ENCODE results near the gene SERF1A. TPM values are rescaled to one million over a fixed set of nuclear protein-coding genes. Genes with fewer than 3 reads are reported as not detected.
"Not testable (repeated sequence)": the region's sequence is repeated elsewhere in the genome, so short reads cannot be mapped to it uniquely, and the experiment has no call there.

SERF1A gene
- polyA plus RNA-seq: 10 to 100 TPM in 1 of 4 donors, 1 to 10 TPM in 2, not detected in 1; 3.3 to 15.1 (median 5.4) TPM
- long read RNA-seq, donor 1, transcript SERF1A-201 (3 exons, 963 nt): major isoform, 24 of 32 reads
- long read RNA-seq, donor 1, partial matches to known transcripts: 0 of 32 reads
- long read RNA-seq, donor 1, other reads (novel, unspliced or antisense): 0 of 32 reads
- long read RNA-seq, donor 2, transcript SERF1A-201 (3 exons, 963 nt): major isoform, 6 of 11 reads
- long read RNA-seq, donor 2, partial matches to known transcripts: 5 of 11 reads
- long read RNA-seq, donor 2, other reads (novel, unspliced or antisense): 0 of 11 reads
- long read RNA-seq, donor 3, transcript SERF1A-201 (3 exons, 963 nt): major isoform, 16 of 27 reads
- long read RNA-seq, donor 3, partial matches to known transcripts: 9 of 27 reads
- long read RNA-seq, donor 3, other reads (novel, unspliced or antisense): 0 of 27 reads
- long read RNA-seq, donor 4: 0 reads
- long read RNA-seq, donor 5, transcript SERF1A-201 (3 exons, 963 nt): major isoform, 9 of 11 reads
- long read RNA-seq, donor 5, partial matches to known transcripts: 0 of 11 reads
- long read RNA-seq, donor 5, other reads (novel, unspliced or antisense): 0 of 11 reads
- long read RNA-seq, donor 6, transcript SERF1A-201 (3 exons, 963 nt): major isoform, 9 of 12 reads
- long read RNA-seq, donor 6, partial matches to known transcripts: 0 of 12 reads
- long read RNA-seq, donor 6, other reads (novel, unspliced or antisense): 0 of 12 reads
- long read RNA-seq, donor 7, transcript SERF1A-201 (3 exons, 963 nt): major isoform, 28 of 53 reads
- long read RNA-seq, donor 7, partial matches to known transcripts: 16 of 53 reads
- long read RNA-seq, donor 7, other reads (novel, unspliced or antisense): 0 of 53 reads
- long read RNA-seq, donor 8, partial matches to known transcripts: 0 of 4 reads
- long read RNA-seq, donor 8, other reads (novel, unspliced or antisense): 0 of 4 reads
- long read RNA-seq, donor 9, transcript SERF1A-201 (3 exons, 963 nt): major isoform, 8 of 9 reads
- long read RNA-seq, donor 9, partial matches to known transcripts: 0 of 9 reads
- long read RNA-seq, donor 9, other reads (novel, unspliced or antisense): 0 of 9 reads
- long read RNA-seq, donor 10, transcript SERF1A-201 (3 exons, 963 nt): major isoform, 21 of 42 reads
- long read RNA-seq, donor 10, partial matches to known transcripts: 16 of 42 reads
- long read RNA-seq, donor 10, other reads (novel, unspliced or antisense): 0 of 42 reads

DNA sequence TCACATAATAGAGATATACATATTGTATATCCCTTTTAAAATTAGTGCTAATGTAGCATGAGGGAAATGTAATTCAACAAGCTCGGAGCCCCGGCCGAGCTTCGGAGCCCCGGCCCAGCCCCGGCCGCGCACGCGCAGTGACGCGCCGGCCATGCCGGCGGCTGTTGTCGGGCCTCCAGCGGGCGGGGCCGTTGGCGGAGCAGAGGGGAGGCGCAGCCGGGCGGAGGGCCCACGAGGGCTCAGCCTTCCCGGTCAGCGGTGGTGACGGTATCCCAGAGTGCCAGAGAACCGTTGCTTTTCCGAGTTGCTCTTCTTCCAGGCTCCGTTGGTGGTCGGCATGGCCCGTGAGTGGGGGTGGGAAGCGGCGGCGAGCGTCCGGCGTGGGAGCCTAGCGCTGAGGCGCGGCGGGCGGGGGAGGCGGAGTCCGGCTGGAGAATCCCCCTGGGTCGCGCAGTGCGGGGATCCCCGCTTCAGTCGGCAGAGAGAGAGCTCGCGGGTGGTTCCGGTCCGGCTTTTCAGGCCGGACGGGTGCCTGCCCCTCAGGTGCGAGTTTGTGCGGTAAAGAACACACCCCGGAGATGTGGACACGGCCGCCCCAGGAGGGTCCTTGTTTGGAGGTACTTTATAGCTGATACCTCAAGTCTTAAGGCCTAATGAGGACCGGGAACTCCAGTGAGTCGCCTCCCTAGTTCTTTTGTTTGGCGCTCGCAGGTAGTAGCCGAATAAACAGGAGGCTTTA, at the start of gene SERF1A:
SERF1A (plus strand) TSS at position 137 of the 739 bp plus-strand sequence; CDS start at position 338, 201 bp downstream.
- H3K27me3 ChIP-seq (ENCODE audit: control insufficient read depth in 3 of 3, insufficient read depth in 3 of 3, low read length in 3 of 3); FAIRE-seq; H3K4me3 ChIP-seq (ENCODE audit: low read depth in 1 of 3, low read length in 3 of 3); H3K27ac ChIP-seq (ENCODE audit: low read depth in 1 of 3, low read length in 2 of 3); H3K9me3 ChIP-seq (ENCODE audit: control insufficient read depth in 2 of 2, insufficient read depth in 1 of 2, low read depth in 1 of 2, low read length in 1 of 2); DNase-seq; H3K4me1 ChIP-seq (ENCODE audit: control insufficient read depth in 3 of 3, insufficient read depth in 2 of 3, low read depth in 1 of 3, low read length in 2 of 3); H3K36me3 ChIP-seq (ENCODE audit: control insufficient read depth in 3 of 3, insufficient read depth in 2 of 3, low read depth in 1 of 3, low read length in 3 of 3): not testable (repeated sequence)
- no CpG with 5 or more reads among the region's 66 CpGs for WGBS, 3 donors

GRCh38 chr5:70866778-70867177, 33.7 kb upstream of the SERF1A start:
- not testable (repeated sequence) for DNase-seq; H3K27ac ChIP-seq (ENCODE audit: low read depth in 1 of 3, low read length in 2 of 3); FAIRE-seq; H3K27me3 ChIP-seq (ENCODE audit: control insufficient read depth in 3 of 3, insufficient read depth in 3 of 3, low read length in 3 of 3); H3K4me1 ChIP-seq (ENCODE audit: control insufficient read depth in 3 of 3, insufficient read depth in 2 of 3, low read depth in 1 of 3, low read length in 2 of 3); H3K4me3 ChIP-seq (ENCODE audit: low read depth in 1 of 3, low read length in 3 of 3); H3K9me3 ChIP-seq (ENCODE audit: control insufficient read depth in 2 of 2, insufficient read depth in 1 of 2, low read depth in 1 of 2, low read length in 1 of 2); H3K36me3 ChIP-seq (ENCODE audit: control insufficient read depth in 3 of 3, insufficient read depth in 2 of 3, low read depth in 1 of 3, low read length in 3 of 3)
- no CpG with 5 or more reads among the region's 2 CpGs for WGBS, 3 donors

GRCh38 chr5:70870626-70871025, 29.8 kb upstream of the SERF1A start:
- not testable (repeated sequence) for DNase-seq; H3K36me3 ChIP-seq (ENCODE audit: control insufficient read depth in 3 of 3, insufficient read depth in 2 of 3, low read depth in 1 of 3, low read length in 3 of 3); H3K4me1 ChIP-seq (ENCODE audit: control insufficient read depth in 3 of 3, insufficient read depth in 2 of 3, low read depth in 1 of 3, low read length in 2 of 3); FAIRE-seq; H3K9me3 ChIP-seq (ENCODE audit: control insufficient read depth in 2 of 2, insufficient read depth in 1 of 2, low read depth in 1 of 2, low read length in 1 of 2); H3K27ac ChIP-seq (ENCODE audit: low read depth in 1 of 3, low read length in 2 of 3); H3K27me3 ChIP-seq (ENCODE audit: control insufficient read depth in 3 of 3, insufficient read depth in 3 of 3, low read length in 3 of 3); H3K4me3 ChIP-seq (ENCODE audit: low read depth in 1 of 3, low read length in 3 of 3)
- WGBS, 3 donors: no CpG with 5 or more reads among the region's 1 CpG

DNA sequence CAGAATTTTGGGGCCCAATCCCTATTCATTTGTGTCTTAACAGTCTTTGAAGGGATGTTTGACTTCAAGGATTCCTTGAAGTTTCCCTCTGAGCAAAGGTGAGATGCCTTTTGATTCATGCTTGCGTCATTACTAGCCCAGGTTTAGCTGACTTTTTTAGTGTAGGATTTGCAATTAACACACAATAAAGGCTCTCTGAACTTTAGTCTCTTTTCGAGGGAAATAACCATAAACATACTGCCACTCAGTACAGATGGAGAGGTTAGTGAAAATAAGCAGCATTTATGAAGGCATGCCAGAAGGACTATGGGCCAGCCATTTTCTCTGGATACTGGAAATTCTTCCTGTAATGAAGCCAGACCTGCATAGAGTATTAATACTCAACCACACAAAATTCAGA, 4.4 kb upstream of the SERF1A start:
- H3K36me3 ChIP-seq (ENCODE audit: control insufficient read depth in 3 of 3, insufficient read depth in 2 of 3, low read depth in 1 of 3, low read length in 3 of 3); DNase-seq; FAIRE-seq; H3K9me3 ChIP-seq (ENCODE audit: control insufficient read depth in 2 of 2, insufficient read depth in 1 of 2, low read depth in 1 of 2, low read length in 1 of 2); H3K4me3 ChIP-seq (ENCODE audit: low read depth in 1 of 3, low read length in 3 of 3); H3K4me1 ChIP-seq (ENCODE audit: control insufficient read depth in 3 of 3, insufficient read depth in 2 of 3, low read depth in 1 of 3, low read length in 2 of 3); H3K27ac ChIP-seq (ENCODE audit: low read depth in 1 of 3, low read length in 2 of 3); H3K27me3 ChIP-seq (ENCODE audit: control insufficient read depth in 3 of 3, insufficient read depth in 3 of 3, low read length in 3 of 3): not testable (repeated sequence)
- WGBS, 3 donors: no CpG with 5 or more reads among the region's 2 CpGs

DNA sequence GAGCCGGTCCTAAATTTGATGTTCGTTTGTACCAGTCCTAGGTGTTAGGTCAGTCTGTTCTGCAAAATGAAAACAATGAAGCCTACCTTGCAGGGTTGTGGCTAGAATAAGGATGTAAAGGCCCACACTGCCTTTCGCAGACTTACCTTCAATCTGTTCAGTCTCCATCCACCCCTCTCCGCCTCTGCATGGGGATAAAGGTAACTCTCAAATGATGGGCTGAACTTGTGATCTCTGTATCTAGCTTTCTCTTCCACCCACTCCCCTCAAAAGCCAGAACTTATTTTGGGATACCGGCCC, 753 bp downstream of the SERF1A start:
- not testable (repeated sequence) for H3K27me3 ChIP-seq (ENCODE audit: control insufficient read depth in 3 of 3, insufficient read depth in 3 of 3, low read length in 3 of 3); H3K27ac ChIP-seq (ENCODE audit: low read depth in 1 of 3, low read length in 2 of 3); DNase-seq; H3K9me3 ChIP-seq (ENCODE audit: control insufficient read depth in 2 of 2, insufficient read depth in 1 of 2, low read depth in 1 of 2, low read length in 1 of 2); H3K4me3 ChIP-seq (ENCODE audit: low read depth in 1 of 3, low read length in 3 of 3); FAIRE-seq; H3K4me1 ChIP-seq (ENCODE audit: control insufficient read depth in 3 of 3, insufficient read depth in 2 of 3, low read depth in 1 of 3, low read length in 2 of 3); H3K36me3 ChIP-seq (ENCODE audit: control insufficient read depth in 3 of 3, insufficient read depth in 2 of 3, low read depth in 1 of 3, low read length in 3 of 3)
- WGBS, 3 donors: no CpG with 5 or more reads among the region's 5 CpGs

DNA sequence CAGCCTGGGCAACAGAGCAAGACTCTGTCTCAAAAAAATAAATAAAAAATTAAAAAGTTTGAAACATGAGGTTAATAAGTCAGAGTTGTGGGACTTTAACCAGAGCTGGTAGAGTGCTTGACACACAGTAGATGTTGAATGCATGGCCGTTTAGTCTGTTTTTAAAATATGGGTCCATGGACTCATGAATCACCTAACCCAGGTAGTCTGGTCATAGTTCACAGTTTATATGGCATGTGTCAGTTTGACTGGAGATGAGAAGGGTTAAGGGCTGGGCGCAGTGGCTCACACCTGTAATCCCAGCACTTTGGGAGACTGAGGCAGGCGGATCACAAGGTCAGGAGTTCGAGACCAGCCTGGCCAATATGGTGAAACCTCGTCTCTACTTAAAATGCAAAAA, 6.2 kb downstream of the SERF1A start:
- not testable (repeated sequence) for DNase-seq; FAIRE-seq; H3K4me1 ChIP-seq (ENCODE audit: control insufficient read depth in 3 of 3, insufficient read depth in 2 of 3, low read depth in 1 of 3, low read length in 2 of 3); H3K9me3 ChIP-seq (ENCODE audit: control insufficient read depth in 2 of 2, insufficient read depth in 1 of 2, low read depth in 1 of 2, low read length in 1 of 2); H3K4me3 ChIP-seq (ENCODE audit: low read depth in 1 of 3, low read length in 3 of 3); H3K27ac ChIP-seq (ENCODE audit: low read depth in 1 of 3, low read length in 2 of 3); H3K27me3 ChIP-seq (ENCODE audit: control insufficient read depth in 3 of 3, insufficient read depth in 3 of 3, low read length in 3 of 3); H3K36me3 ChIP-seq (ENCODE audit: control insufficient read depth in 3 of 3, insufficient read depth in 2 of 3, low read depth in 1 of 3, low read length in 3 of 3)
- no CpG with 5 or more reads among the region's 5 CpGs for WGBS, 3 donors

DNA sequence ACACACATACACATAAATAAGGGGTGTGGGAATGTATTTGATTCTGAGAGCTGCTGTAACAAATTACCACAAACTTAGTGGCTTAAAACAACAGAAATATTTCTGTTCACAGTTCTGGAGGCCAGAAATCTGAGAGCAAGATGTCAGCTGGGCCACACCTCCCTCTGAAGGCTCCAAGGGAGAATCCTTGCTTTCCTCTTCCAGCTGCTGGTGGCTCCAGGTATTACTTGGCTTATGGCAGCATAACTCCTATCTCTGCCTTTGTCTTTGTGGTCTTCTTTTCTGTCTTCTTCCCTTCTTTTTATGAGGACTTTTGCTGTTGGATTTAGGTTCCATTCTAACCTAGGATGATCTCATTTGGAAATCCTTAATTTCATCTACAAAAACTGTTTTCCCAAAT, 16.4 kb downstream of the SERF1A start:
- not testable (repeated sequence) for H3K4me3 ChIP-seq (ENCODE audit: low read depth in 1 of 3, low read length in 3 of 3); H3K4me1 ChIP-seq (ENCODE audit: control insufficient read depth in 3 of 3, insufficient read depth in 2 of 3, low read depth in 1 of 3, low read length in 2 of 3); H3K27ac ChIP-seq (ENCODE audit: low read depth in 1 of 3, low read length in 2 of 3); H3K9me3 ChIP-seq (ENCODE audit: control insufficient read depth in 2 of 2, insufficient read depth in 1 of 2, low read depth in 1 of 2, low read length in 1 of 2); FAIRE-seq; H3K36me3 ChIP-seq (ENCODE audit: control insufficient read depth in 3 of 3, insufficient read depth in 2 of 3, low read depth in 1 of 3, low read length in 3 of 3); DNase-seq; H3K27me3 ChIP-seq (ENCODE audit: control insufficient read depth in 3 of 3, insufficient read depth in 3 of 3, low read length in 3 of 3)

GRCh38 chr5:70925211-70925562, 24.7 kb downstream of the SERF1A start:
- DNase-seq; H3K27ac ChIP-seq (ENCODE audit: low read depth in 1 of 3, low read length in 2 of 3); H3K4me3 ChIP-seq (ENCODE audit: low read depth in 1 of 3, low read length in 3 of 3); H3K9me3 ChIP-seq (ENCODE audit: control insufficient read depth in 2 of 2, insufficient read depth in 1 of 2, low read depth in 1 of 2, low read length in 1 of 2); H3K4me1 ChIP-seq (ENCODE audit: control insufficient read depth in 3 of 3, insufficient read depth in 2 of 3, low read depth in 1 of 3, low read length in 2 of 3); H3K36me3 ChIP-seq (ENCODE audit: control insufficient read depth in 3 of 3, insufficient read depth in 2 of 3, low read depth in 1 of 3, low read length in 3 of 3); H3K27me3 ChIP-seq (ENCODE audit: control insufficient read depth in 3 of 3, insufficient read depth in 3 of 3, low read length in 3 of 3); FAIRE-seq: not testable (repeated sequence)
- no CpG with 5 or more reads among the region's 16 CpGs for whole genome bisulfite sequencing, 3 donors

Data from small intestine (tissue), 16 donors.